Limb (tissue), 2 donors: ENCODE measurements around the gene ATG9B.

Experiments used
- DNase-seq, 2 donors: peaks; one replicate each; pipeline ENCODE4 v3.0.0-alpha.2; 2016; ENCODE audit errors: extremely low spot score in 2 of 2

ATG9B gene

DNA sequence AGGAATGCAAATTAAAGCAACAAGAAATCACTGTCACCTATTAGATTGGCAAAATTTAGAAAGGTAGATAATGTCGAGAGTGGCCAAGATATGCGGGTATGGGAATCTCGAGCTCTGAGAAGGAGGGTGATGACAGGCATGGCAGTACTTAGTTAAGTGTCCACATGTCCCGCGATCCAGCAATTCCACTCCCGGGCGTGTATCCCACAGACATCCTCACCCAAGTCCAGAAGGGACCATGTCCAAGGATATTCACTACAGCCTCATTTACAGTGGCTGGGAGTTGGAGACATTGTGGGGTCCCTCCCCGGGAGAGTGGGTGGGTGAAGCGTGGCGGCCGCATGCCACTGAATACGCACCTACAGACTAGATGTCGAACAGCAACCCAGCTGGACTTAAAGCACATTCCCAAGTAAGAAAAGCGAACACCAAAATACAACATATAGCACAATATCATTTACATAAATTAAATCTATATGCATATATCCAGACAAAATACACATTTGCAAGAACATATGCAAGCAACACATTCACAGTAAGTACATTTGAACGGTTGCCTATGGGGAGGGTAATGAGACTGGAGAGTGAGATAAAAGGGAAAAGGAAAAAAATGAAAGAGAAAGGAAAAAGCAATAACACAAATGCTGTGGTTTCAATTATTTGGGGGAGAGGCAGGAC is 56.1 kb downstream of the ATG9B start:
- DNase-seq = no peak

GRCh38 chr7:150967349-150967748 is 56.9 kb downstream of the ATG9B start:
- DNase-seq = no peak

GRCh38 chr7:150966002-150966401 is 58.3 kb downstream of the ATG9B start:
- no peak for DNase-seq

DNA sequence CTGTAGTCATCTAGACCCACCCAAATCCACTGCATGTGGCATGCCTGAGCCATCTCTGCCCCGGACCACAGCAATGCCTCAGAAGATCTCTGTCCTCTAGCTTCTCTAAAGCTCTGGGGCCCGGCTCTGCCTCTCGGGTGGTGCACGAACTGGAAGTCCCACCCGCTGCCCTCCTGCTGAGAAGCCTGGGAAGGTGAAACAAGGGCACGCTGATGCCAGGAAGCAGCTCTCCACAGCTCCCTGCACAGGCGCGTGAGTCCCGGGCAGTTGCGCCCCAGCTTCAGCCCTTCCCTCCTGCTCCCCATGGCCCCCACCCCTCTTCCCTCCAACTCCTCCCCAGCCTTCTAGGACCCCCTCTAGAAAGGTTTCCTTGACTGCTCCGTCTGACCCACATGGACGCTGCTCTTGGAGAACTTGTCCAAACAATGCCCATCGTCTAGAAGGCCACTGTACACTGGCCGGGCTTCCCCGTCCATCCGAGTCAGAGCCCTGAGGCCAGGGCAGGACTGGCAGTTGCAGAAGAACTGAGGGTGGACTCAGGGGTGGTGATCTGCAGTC is 58.9 kb downstream of the ATG9B start:
- no peak for DNase-seq
